GM12892 (cell line): Measurements from ENCODE around the gene TNK1. TPM values are rescaled to one million over a fixed set of nuclear protein-coding genes. Genes with fewer than 3 reads are reported as not detected.
"Not testable (repeated sequence)": the region's sequence is repeated elsewhere in the genome, so short reads cannot be mapped to it uniquely, and the experiment has no call there.

Experiments used
- DNase-seq: peaks from one replicate; pipeline ENCODE4 v3.0.0; 2011; ENCODE audit not compliant: insufficient read length
- FAIRE-seq: peaks from 2 replicates; lab custom pipeline; 2011; peaks lifted over from hg19 to GRCh38; lab: Jason Lieb, UNC
- POLR2A ChIP-seq: IDR thresholded peaks from 2 replicates; pipeline ENCODE4 v1.6.1; 2011; ENCODE audit warnings: low read depth, low read length, control low read depth
- POLR2AphosphoS5 ChIP-seq: IDR thresholded peaks from 2 replicates; pipeline ENCODE4 v1.6.1; 2011; ENCODE audit warnings: low read depth, low read length, control low read depth
- TAF1 ChIP-seq: IDR thresholded peaks from 2 replicates; pipeline ENCODE4 v1.6.1; 2011; ENCODE audit warnings: low read depth, mild to moderate bottlenecking, control low read depth, low read length, borderline replicate concordance
- polyA plus RNA-seq: library from polyadenylated mRNA; unstranded; fragments of >200 nt; gene quantifications from one replicate; pipeline ENCODE4 v1.2.1, GENCODE V29; 2012; ENCODE audit warnings: missing spikeins, inconsistent platforms; ENCODE audit not compliant: missing spikeins

The TNK1 gene
- 1.4 TPM for polyA plus RNA-seq

DNA sequence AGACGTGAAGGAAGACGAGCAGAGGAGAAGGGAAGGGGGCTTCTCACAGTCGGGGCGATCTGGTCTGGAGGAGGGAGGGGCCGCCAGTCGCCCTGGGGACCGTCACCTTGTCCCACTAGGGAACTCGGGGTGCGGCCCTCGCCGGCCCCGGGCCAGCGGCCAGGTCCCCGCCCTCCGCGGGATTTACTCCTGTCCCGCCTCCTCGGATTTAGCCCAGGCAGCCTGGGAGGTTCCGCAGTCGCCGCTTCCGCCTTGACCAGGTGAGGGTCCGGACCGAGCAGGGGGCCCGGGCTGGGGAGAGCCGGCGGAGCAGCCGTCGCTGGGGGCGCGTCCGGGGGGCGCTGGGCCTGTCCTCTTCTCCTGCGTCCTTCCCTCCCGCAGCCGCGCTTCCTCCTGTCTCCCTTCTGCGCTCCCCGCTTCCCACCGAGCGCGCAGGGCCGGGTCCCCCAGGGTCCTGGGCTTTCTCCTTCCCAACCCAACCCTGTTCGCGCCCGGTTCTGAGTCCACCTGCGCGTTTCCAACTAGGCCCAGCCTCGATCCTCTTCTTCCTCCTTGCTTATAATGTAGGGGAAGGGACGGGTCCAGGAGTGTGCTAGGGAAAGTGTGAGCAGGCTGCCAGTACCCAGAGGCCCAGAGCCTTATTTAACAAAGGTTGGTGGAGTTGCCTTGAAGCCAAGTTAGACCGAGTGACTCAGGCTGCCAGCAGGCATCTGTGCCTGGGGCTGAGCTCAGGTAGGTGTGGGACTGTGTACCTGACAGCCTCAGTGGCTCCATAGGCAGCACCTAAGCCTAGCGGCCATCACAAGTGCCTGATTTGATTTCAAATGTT lies at the start of gene TNK1:
Gene TNK1, plus strand, starts transcription at position 235 of the 829 bp plus-strand sequence. CDS start 1,838 bp downstream, outside the sequence.
- DNase-seq = no peak
- no peak for FAIRE-seq
- TF ChIP-seq POLR2AphosphoS5 = no peak
- no peak for TF ChIP-seq POLR2A
- TF ChIP-seq TAF1 = no peak

DNA sequence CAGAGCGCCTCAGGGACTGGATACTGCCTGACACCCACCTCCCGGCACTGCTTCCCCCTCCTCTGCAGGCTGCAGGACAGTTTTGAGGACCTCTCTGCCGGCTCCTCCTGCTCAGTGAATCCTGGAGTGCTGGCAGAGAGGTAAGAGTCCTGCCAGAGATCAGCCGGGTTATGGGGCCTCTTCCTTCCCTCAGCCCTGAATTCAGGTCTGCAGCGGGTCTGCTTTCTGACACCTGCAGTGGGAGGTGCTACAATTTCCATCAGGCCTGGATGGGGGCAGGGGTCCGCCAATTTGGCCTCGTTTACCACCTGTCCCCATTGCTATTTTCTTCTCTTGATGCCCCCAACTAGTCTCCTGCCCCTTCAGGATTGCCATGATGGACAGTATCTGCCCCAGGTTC lies 48.8 kb upstream of the TNK1 start:
- FAIRE-seq = no peak
- TF ChIP-seq POLR2A (no peak), TAF1 (no peak), POLR2AphosphoS5 (no peak)

DNA sequence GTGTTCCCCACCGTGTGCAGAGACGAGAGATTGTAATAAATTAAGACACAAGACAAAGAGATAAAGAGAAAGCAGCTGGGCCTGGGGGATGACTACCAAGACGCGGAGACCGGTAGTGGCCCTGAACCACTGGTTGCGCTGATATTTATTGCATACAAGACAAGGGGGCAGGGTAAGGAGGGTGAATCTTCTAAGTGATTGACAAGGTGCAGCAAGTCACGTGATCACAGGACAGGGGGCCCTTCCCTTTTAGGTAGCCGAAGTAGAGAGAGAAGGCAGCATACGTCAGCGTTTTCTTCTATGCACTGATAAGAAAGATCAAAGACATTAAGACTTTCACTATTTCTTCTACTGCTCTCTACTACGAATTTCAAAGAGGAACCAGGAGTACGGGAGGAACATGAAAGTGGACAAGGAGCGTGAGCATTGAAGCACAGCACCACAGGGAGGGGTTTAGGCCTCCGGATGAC lies 48.3 kb upstream of the TNK1 start:
- peak; percentile 65; the same call in 1 of the 2 replicates for TF ChIP-seq POLR2A
- DNase-seq = not testable (repeated sequence)
- FAIRE-seq = peak; percentile 83

More for the DNA sequence above, 48.8 kb upstream of the TNK1 start:
- DNase-seq = no peak

- TF ChIP-seq POLR2AphosphoS5 (no peak), TAF1 (no peak), POLR2A (no peak)
- no peak for FAIRE-seq
- DNase-seq = no peak
Observed at GRCh38 chr17:7334938-7335538, 45.9 kb upstream of the TNK1 start.

GRCh38 chr17:7335765-7336164 lies 45.1 kb upstream of the TNK1 start:
- not testable (repeated sequence) for DNase-seq
- peak; percentile 88 for FAIRE-seq

GRCh38 chr17:7336240-7337175 lies 44.4 kb upstream of the TNK1 start, which contains the start of gene ACAP1:
TSS of gene ACAP1 (plus strand) at chr17:7336529. CDS start at chr17:7336735, 206 bp downstream.
- FAIRE-seq (peak; percentile 96), DNase-seq (peak; percentile 79)
- TF ChIP-seq POLR2AphosphoS5 (peak; percentile 62), TAF1 (peak; percentile 46; the same call in 1 of the 2 replicates), POLR2A (peak; percentile 65)

- DNase-seq, FAIRE-seq: not testable (repeated sequence)
Observed at GRCh38 chr17:7337600-7337999, 43.3 kb upstream of the TNK1 start.

- DNase-seq (no peak), FAIRE-seq (no peak)
- TF ChIP-seq POLR2AphosphoS5 (no peak), TAF1 (no peak), POLR2A (no peak)
Observed at GRCh38 chr17:7340179-7340578, 40.7 kb upstream of the TNK1 start.

DNA sequence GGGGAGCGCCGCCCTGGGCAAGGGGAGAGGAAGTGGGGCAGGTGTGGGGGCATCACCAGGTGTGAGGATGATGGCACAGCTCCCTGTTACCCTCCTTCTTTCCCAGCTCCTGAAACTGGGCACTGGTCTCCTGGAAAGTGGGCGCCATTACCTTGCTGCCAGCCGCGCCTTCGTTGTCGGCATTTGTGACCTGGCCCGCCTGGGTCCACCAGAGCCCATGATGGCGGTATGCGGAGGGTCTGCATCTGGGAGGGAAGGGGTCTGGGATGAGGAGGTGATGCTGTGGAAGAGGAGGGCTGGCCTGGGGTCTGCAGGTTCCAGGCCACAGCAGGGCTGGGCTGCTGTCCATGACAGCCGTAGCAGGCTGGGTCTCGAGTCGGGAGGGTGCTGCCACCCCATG lies 39.0 kb upstream of the TNK1 start:
- no peak for DNase-seq
- no peak for FAIRE-seq
- TF ChIP-seq POLR2AphosphoS5 (no peak), POLR2A (no peak), TAF1 (no peak)

GRCh38 chr17:7343250-7343649 lies 37.6 kb upstream of the TNK1 start:
- no peak for FAIRE-seq
- TF ChIP-seq TAF1 (no peak), POLR2A (no peak), POLR2AphosphoS5 (no peak)
- DNase-seq = no peak
